HFF-Myc (cell line): Measurements from ENCODE around the gene SGCG.

Experiments
- DNase-seq: peaks from one replicate; pipeline ENCODE4 v3.0.0-alpha.2; 2011; ENCODE audit warnings: low read depth; ENCODE audit errors: extremely low read depth
- H3K4me3 ChIP-seq: replicated peaks from 2 replicates; pipeline ENCODE4 v1.5.1; 2011; ENCODE audit warnings: low read depth, mild to moderate bottlenecking, control low read depth, low read length
- TF ChIP-seq, protein P1 (sequence below): IDR thresholded peaks from 2 replicates; pipeline ENCODE4 v1.5.1; 2012; ENCODE audit warnings: mild to moderate bottlenecking, low read depth, low read length, control low read depth; ENCODE audit errors: missing control alignments

SGCG gene

DNA sequence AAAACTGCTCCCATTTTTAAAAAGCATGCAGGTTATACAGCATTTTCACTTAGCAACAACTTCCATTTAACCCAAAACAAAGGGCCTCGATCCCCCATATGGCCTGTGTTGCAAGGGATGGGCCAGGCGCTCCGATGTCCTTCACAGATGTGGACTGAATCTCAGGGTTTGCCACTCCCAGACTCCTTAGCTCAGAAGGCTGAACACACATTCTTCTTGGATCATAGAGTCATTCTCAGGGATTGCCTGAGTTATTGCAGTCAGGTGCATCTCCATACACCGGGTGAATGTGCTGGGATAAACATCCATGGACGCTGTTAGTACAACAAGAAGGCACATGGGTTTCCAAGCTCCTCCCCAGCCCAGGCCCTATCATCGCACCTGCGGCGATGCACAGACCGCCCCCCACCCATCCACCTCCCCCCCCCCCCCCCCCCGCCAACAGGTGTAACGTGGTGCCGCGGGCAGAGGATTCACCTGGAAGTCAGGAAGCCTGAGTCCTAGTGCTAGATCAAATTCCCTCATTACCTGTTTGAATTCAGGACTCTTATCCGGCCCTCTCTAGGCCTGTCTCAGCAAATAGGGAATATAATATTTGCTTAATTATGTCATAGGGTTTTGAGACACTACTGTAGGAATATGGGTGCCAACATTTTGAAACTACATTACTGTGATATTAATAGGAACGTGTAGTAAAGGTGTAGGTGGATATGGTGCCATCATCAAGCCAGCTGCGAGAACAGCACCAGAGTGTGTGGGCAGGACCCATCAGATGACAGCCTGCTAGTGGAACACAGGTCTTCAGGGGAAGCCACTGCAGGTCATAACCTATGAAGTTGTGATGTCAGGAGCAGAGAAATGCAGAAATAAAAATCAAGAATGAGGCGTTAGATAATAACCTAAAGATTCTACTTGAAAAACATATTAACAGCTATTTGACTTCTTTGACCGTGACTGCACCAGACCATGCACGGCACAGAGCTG, 141.9 kb downstream of the SGCG start:
- TF ChIP-seq, protein P1, sequence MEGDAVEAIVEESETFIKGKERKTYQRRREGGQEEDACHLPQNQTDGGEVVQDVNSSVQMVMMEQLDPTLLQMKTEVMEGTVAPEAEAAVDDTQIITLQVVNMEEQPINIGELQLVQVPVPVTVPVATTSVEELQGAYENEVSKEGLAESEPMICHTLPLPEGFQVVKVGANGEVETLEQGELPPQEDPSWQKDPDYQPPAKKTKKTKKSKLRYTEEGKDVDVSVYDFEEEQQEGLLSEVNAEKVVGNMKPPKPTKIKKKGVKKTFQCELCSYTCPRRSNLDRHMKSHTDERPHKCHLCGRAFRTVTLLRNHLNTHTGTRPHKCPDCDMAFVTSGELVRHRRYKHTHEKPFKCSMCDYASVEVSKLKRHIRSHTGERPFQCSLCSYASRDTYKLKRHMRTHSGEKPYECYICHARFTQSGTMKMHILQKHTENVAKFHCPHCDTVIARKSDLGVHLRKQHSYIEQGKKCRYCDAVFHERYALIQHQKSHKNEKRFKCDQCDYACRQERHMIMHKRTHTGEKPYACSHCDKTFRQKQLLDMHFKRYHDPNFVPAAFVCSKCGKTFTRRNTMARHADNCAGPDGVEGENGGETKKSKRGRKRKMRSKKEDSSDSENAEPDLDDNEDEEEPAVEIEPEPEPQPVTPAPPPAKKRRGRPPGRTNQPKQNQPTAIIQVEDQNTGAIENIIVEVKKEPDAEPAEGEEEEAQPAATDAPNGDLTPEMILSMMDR = no peak
- no peak for DNase-seq

DNA sequence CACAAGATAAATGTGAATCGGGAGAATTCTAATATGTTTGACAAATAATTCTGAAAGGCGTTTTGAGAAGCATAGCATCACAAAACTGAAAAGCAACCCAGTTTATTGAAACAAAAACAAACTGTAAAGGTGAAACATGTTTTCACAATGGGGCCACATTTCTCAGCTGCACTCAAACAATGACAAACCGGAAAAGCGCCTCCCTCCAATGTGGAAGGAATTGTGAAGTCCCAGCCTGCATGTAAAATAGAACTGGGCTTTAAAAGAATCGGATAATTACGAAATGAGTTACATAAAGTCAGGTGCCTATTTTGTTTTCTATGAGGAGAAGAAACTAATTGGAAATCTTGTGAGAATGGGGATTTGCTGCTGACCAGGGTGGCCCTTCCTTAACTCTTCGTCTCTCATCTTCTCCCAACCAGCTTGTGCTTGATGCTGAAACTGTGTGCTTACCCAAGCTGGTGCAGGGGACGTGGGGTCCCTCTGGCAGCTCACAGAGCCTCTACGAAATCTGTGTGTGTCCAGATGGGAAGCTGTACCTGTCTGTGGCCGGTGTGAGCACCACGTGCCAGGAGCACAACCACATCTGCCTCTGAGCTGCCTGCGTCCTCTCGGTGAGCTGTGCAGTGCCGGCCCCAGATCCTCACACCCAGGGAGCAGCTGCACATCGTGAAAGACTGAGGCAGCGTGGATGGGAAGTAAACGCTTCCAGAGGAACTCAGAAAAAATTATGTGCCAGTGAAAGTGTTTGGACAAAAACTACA, 143.3 kb downstream of the SGCG start:
- H3K4me3 ChIP-seq = no peak overlapping the region
- no peak for DNase-seq
- TF ChIP-seq, protein P1 = no peak

More for the DNA sequence above, 141.9 kb downstream of the SGCG start:
- no peak overlapping the region for H3K4me3 ChIP-seq

DNA sequence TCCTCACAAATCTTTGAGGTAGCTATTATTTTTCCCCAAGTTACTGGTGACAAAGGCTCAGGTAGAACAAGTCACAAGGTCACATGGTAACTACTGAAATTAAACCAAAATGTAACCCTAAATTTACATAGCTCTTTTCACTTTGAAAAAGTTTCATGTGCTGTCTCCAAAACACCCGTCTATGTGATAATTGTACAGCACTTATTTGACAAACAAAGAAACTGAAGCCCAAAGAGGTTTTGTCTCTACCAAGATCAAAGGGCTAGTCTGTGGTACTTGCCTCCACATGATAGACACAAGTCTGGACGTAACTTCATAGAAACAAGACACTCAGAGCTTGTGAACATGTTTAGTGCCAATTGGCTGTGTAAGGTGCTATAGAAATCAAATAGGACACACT, 144.4 kb downstream of the SGCG start:
- no peak overlapping the region for H3K4me3 ChIP-seq
- DNase-seq = no peak
- TF ChIP-seq, protein P1 = no peak

DNA sequence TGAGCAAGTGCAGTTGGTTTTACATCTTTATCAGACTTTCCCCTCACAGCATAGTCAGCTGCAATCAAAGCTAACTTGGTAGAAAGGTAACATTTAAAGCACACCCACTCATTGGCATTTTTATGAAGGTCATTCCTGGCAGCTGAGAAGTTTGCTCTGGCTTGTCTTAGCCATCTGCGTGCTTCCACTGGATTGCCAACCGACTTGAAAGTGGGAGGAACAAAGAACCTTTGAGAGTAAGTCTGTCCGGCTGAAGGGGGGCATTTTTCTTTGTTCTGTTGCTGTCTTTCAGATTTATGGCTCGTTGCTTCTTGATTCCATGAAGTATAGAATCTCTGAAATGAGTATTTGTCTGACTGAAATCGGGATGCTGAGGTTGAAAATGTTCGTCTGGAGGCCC, 149.6 kb downstream of the SGCG start:
- no peak overlapping the region for H3K4me3 ChIP-seq
- DNase-seq = no peak
- TF ChIP-seq, protein P1 = no peak

DNA sequence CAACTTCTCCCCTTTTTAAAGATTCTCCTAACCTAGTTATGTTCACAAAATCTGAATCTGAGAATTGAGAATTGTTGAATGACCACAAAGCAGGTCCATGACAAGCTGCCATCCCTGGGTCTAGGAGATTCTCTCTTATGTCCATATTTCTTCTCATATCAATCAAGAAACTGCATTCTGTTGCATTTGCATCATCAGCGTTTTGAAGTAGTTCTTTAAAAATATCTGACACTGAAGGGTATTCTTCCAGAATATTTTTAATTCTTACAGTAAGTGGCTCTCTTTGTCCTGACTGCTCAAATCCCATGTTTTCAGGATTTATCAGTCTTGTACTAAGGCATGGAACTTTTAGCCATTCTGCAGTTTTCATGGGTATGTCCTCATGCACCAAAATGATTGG, 158.4 kb downstream of the SGCG start:
- no peak overlapping the region for H3K4me3 ChIP-seq
- TF ChIP-seq, protein P1 = no peak

DNA sequence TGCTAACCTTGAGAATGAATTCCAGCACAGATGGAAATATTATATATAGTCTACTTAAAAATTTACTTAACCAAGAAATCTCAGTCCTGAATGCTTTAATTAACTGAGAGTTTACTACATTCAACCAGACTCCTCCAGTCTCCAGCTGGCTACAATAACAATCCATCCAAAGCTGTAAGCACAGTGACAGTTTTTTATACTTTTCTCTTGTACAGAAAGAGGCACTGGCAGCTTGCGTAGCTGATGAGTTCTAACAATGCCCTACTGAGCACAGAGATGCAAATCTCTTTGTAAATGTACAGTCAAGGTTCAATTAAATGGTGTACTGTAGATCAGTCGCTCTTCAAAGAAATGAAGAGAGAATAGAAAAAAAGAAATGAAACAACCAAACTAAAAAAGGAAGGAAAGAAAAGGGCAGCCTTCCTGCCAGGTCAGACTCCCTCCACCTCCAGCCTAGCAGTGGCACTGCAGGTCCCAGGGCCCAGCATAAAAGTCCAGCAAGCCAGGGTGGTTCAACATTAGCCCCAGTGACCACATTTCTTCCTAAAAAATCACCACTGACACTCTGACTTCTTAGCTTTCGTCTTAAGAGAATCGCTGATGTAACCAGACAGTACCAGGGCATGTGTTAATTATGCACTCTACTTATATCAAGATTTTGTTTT, 164.3 kb downstream of the SGCG start:
- no peak overlapping the region for H3K4me3 ChIP-seq
- TF ChIP-seq, protein P1 = no peak
- no peak for DNase-seq

More for the DNA sequence above, 158.4 kb downstream of the SGCG start:
- no peak for DNase-seq
